DMS79 (cell line): ENCODE measurements around the gene B4GALT2.
A peak's percentile ranks its signal among the peaks of the same experiment; 100 is the strongest.

Source experiments
- DNase-seq: peaks from one replicate; lab custom pipeline; 2025; lab: John Stamatoyannopoulos, UW

Gene B4GALT2

DNA sequence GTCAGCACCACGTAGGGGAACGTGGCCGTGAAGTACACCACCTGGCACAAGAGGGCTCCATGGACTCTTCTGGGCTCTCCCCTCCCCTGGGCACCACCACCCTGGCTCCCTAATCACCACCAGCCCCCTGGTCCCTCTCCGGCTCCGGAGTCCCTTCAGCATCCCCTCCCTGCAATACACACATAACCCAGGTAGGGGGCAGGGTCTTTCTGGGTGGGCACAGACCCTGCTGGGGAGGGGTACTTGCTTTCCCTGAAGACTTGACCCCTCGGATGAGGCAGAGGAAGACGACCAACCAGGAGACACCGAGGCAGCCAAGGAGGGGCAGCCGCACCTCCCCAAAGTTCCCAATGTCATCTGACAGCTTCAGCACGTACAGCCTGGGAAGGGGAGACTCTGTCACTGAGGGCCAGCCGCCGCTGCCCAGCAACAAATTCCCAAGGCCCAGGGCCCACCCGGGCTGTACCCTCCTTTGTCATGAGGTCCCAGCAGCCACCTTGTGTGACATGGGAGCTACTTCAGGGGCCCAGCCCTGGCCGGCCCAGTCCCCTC, 23.7 kb downstream of the B4GALT2 start:
- DNase-seq: no peak

- no peak for DNase-seq
Observed at GRCh38 chr1:44008259-44008658, 29.2 kb downstream of the B4GALT2 start.

DNA sequence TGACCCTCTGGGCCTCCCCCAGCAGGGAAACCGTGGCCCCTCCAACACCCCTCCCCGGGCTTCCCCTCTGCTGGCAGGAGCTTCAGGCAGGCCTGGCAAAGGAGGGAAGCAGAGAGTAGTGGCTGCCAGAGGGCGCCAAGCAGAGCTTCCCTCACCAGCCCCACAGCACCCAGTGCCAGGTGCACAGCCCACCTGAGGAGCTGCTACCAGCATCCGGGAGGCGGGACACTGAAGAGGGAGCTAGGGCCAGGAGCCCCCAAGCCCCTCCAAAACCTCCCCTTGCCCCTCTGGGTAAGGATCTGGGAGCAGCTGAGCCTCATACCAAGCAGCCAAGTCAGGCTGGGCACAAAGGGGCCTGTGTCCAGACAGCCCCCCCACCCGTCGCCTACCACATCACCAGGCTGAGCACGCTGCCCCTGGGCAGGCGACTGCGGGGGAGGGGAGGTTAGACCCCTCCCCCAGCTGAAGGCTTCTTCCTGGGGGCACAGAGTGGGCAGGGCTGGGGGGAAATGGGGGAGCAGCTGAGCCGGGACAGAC, 32.0 kb downstream of the B4GALT2 start:
- no peak for DNase-seq

GRCh38 chr1:44012404-44012803, 33.4 kb downstream of the B4GALT2 start:
- no peak for DNase-seq

- DNase-seq: peak; percentile 4
Observed at GRCh38 chr1:44012941-44013609, 34.1 kb downstream of the B4GALT2 start.

DNA sequence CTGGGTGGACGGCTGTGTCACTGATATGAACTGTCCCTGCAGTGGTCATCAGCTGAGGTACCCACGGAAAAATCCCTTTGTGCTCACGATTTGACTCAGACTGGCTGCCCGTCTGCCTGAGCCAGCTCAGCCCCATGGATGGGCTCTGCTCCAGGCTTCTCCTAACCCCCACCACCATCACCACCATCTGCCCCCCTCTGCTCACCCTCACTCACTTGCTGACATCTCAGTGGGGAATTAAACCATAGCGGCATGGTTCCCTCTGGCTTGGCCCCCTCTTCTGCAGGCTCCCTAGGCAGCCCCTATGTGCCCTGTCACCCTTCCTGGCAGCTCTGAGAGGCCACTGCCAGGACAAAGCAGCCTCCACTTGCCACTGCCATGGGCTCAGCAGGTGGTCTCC, 34.9 kb downstream of the B4GALT2 start:
- DNase-seq: no peak

GRCh38 chr1:44014365-44015104, 35.5 kb downstream of the B4GALT2 start:
- no peak for DNase-seq

DNA sequence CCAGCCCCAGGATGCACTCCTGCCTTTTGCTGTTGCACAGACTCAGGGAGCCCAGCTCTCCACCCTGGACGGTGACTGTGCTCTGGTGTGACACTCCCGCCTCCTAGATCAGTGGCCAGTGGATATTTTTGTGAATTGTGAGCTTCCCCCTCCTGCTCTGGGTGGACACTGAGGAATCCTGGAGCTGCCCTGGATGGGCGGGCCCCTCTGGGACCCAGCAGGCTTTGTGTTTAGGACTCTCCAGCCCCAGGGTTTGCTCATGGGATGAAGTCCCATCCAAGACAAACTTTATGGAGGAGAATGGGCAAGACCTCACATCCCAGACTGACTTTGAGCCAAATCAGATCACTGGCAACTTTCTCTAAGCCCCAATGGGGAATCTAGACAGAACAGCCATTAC, 36.2 kb downstream of the B4GALT2 start:
- no peak for DNase-seq

DNA sequence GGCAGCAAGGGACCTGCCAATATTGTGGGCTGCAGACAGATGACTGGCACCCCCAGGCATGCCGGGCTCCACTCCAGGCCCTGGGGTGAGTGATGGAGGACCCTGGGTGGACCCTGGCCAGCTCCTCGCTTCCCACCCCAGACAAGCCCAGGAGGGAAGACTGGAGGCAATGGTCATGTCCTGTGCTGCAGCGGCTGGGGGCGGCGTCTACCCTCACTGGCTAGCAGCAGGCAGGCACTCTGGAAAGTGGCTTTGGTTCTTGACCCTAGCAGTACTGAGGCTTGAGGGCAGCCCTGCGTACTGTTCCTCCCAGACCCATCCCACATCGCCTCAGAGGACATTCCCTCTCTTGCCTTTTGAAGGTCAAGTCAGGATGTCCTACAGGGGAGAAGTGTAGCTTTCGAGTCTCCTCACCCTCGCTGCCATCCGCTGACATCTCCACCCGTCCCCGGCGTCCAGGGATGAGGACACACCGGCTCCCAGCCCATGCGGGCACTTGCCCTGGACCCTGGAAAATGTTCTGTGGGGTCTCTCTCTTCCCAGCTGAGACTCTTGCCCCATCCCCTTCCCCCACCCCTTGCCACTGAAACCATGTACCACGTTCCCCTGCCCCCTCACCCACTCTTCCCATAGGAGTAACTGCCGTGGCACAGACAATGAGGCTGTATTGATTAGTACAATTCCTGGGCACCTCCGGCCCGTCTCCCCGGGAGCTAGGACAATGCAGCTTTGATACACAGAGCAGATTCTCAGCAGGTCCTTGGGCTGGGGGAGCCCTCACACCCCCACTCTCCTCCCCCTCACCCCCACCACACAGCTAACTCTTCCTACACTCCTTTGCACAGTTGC, 37.3 kb downstream of the B4GALT2 start:
- no peak for DNase-seq

DNA sequence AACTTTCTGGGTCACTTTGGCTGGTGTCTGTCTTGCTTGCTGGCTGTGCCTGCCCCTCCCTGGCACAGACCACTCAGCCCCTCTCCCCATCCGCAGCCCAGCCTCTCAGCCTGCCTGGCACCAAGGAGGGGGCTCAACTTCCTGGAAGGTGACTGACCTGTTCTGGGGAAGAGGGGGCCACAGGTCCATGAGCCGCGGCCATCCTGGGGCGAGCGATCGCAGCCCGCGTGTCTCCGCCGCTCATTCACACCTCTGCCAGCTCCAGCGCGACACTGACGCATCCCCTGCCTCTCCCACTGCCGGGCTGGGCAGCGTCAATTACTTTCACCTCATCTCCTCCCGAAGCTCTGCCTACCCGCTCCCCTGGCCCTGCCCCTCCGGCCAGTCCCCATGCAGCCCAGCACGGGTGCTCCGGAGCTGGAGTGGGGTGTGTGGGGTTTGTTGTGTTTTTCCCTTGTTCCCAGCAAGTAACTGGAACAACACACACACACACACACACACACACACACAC, 37.9 kb downstream of the B4GALT2 start:
- DNase-seq: no peak

DNA sequence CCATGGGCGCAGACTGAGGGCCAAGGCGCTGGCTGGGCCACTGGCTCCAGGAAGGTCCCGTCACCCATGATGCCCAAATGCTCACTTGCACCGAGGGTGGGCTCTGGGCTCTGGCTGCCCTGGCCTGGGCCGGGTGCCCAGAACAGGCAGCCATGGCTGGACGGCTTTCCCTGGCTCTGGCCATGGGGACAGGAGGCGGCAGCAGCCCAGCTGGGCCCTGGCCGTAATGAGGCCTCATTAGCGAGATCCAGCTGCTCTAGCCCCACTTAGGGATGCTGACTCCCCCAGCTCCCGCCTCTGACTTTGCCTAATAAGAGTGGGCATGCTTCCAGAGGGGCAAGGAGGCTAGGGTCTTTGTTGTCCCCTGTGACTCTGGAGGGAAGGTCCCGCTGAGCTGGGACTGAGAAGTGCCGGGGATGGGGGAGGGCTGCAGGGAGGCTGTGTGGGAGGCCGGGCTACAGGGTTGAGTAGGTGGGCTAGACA, 40.5 kb downstream of the B4GALT2 start:
- no peak for DNase-seq

DNA sequence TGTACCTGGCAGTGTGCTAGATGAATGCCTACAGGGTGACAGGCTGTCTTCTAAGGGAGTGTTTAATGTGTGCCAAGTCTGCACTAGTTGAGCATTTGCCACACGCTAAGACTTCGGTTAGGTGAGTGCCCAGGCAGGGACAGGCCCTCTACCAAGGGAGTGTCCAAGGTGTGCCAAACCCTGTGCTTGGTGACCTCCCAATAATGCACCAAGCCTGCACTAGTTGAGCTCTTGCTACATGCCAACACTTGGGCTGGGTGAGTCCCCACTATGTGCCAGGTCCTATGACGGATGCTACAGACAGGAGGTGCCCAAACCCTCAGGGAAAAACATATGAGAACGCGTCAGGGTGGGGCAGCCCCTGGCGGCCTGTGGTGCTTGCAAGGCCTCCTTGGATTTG, 41.5 kb downstream of the B4GALT2 start:
- no peak for DNase-seq

DNA sequence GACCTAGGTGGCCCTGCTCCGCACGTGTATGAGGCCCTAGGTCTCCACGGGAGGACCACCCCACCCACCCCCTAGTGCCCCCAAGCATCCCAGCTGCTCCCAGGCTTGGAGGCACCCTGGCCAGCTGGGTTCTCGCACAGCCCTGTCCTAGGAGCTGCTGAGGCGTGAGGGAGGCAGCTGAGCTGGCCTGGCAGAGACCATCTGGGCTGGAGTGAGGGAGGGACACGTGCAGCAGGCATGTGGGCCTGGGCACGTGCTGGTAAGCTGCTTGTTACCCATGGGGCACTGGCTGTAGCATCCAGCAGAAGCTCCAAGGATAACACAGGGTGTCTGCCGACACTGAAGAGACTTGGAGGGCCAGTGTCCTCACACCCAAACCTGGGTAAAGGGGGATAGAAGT, 42.1 kb downstream of the B4GALT2 start:
- no peak for DNase-seq

GRCh38 chr1:44021581-44022321, 42.7 kb downstream of the B4GALT2 start:
- no peak for DNase-seq

DNA sequence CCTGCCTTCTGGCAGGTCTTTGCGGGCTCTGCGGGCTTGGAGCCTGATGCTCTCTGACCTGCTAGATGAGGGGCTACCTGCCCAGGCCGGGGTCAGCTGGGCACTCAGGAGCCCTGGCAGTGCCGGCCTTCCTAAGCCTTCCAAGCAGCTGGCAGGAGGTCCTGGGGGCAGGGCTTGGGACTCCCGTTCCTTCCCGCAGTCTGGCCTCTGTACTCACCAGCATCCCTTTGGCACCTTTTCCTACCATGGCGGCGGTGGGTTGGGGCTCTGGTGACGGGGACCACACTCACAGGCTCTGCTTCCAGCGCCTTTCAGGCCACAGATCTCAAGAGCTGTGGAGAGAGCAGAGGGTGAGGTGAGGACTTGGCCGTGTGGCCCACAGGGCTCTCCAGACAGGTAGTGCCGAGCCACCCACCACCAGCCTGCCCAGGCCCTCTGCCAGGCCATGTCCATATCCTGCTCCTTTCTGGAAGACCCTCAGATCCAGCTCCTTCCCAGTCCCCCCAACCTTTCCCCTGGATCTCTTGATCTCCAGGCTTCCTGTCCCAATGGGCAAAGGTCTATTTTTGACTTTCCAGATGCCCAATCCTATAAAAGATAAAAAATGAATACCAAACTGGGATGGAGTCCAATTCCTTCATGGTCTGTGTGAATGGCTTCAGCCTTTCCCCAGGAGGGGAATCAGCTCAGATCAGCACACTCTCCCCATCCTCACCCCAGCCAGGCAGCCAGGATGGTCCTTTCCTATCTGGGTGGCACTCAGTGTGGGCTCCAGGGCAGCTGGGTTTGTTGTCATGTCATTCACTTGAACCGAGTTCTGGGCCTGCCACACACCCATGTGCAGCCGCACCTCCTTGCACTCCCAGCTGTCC, 45.3 kb downstream of the B4GALT2 start:
- no peak for DNase-seq

- no peak for DNase-seq
Observed at GRCh38 chr1:44024903-44025525, 46.0 kb downstream of the B4GALT2 start.

- no peak for DNase-seq
Observed at GRCh38 chr1:44025816-44026215, 46.8 kb downstream of the B4GALT2 start.

DNA sequence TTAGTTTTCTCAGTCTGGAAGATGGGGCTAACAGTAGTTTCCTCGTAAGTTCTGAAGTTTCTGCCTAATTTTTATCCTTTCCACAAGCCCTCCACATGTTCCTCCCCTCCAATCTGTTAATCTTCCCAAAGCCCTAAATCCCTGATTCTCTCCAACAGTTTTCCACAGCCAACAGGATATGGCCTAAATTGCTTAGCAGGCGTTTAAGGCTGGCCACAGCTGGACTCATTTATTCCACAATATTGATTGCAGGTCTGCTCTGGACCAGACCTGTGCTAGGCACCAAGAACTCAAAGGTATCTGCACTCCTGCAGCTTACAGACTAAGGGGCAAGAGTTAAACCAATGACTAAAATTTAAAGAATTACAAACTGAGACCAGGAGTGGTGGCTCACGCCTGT, 48.3 kb downstream of the B4GALT2 start:
- DNase-seq: no peak

DNA sequence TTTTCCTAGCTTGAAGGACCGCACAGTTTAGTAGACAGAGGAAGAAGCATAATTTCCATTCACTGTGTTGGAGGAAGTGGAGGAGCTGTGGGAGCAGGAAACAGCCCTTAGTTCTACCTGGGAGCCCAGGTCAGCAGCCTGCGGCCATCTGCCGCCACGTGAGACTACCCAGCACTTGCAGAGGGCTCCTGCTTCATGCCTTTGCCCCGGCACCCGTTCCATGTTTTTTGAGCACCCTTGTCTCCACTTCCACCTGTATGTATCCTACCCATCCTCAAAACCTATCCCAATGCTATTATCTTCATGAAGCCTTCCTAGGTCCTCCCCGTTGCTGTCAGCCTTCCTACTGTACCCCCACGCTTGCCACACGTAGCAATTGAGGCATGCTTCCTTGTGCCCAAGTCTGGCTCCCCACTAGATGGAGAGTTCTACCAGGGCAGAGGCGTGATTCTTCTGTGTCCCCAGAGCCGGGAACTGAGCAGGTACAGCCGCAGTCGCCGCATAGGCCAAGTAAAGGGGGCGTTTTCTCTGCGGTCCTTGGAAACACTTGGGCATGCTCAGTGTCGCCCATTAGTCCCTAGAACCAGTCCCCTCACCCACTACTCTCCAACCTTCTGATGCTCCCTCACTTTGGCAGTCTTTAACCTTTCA, 50.4 kb downstream of the B4GALT2 start:
- peak; percentile 49 for DNase-seq
